Activated CD4-positive, alpha-beta T cell treated with anti-CD3 and anti-CD28 coated beads, Interleukin-2, amount 10 ng/mL, durations not matched to agents 7 days and 5 days (primary cell): Measurements from ENCODE around the gene ITPR1. TPM values are rescaled to one million over a fixed set of nuclear protein-coding genes. Genes with fewer than 3 reads are reported as not detected.

Experiments
- CTCF ChIA-PET: fragments of 350-600 bp; sonication (Branson Sonifier 250); formaldehyde crosslinking; loops from one replicate; lab custom pipeline; 2021; ENCODE audit warnings: antibody characterized with exemption; lab: Charles Lee
- POLR2A ChIA-PET: fragments of 350-600 bp; sonication (Branson Sonifier 250); formaldehyde crosslinking; loops from one replicate; lab custom pipeline; 2021; ENCODE audit warnings: antibody characterized with exemption; lab: Charles Lee
- DNase-seq: peaks from one replicate; pipeline ENCODE4 v3.0.0-alpha.2; 2020
- H3K27ac Mint-ChIP-seq: one replicate; pipeline ENCODE4 v1.8.0; 2021; ENCODE audit warnings: mild to moderate bottlenecking, moderate library complexity, mixed read lengths
- H3K27me3 Mint-ChIP-seq: one replicate; pipeline ENCODE4 v1.8.0; 2021; ENCODE audit warnings: mixed read lengths
- H3K36me3 Mint-ChIP-seq: one replicate; pipeline ENCODE4 v1.8.0; 2021; ENCODE audit warnings: low read depth, mixed read lengths
- H3K4me1 Mint-ChIP-seq: one replicate; pipeline ENCODE4 v1.8.0; 2021; ENCODE audit warnings: mixed read lengths
- H3K4me3 Mint-ChIP-seq: one replicate; pipeline ENCODE4 v1.8.0; 2021; ENCODE audit warnings: mild to moderate bottlenecking, moderate library complexity, mixed read lengths
- H3K9me3 Mint-ChIP-seq: one replicate; pipeline ENCODE4 v1.8.0; 2021; ENCODE audit warnings: mixed read lengths
- total RNA-seq, 2 experiments: library from RNA; stranded (reverse); gene quantifications; one replicate each; pipeline ENCODE4 v1.2.3, GENCODE V29; 2021

The ITPR1 gene
- total RNA-seq, 2 experiments from 2014 or later, result 42.3 to 44.7 TPM

DNA sequence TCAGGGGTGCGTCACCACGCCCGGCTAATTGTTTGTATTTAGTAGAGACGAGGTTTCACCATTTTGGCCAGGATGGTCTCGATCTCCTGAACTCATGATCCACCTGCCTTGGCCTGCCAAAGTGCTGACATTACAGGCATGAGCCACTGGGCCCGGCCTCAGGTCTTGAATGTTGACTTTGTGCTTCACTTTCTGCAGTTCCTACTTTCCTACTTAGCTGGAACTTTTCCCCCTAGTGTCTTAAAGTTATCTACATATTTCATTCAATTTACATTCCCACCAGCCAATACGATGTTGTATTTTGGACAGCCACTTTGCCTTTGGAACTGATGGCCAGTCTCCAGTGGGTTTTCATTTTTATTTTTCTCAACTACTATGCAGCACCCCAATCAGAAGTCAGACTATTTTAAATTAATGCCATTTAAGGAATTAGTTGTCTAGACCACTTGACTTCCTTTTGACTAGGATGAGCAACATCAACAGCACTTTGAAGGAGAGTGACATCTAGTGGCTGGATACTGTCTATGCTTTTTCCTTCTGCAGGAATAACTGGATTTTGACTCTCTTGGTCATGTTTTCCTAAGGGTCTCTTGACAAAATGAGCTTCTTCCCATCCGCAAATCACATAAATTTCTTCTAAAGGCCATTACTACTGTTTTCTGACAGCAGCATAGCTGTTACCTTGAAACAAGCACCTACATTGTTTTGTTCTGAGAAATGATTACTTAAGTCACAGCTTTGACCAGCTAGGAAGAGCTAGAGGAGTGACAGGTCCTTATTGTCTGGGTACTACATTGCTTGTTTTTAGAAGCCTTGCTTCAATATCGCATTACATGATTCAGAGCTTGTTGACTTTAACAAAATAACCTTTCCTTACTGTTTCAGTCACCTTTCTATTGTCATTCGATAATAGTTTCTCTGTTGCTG lies 140.2 kb downstream of the ITPR1 start:
- Mint-ChIP-seq H3K9me3 (no peaks in the 10 kb centered on the region), H3K27ac (no peak overlapping the region), H3K4me3 (no peak overlapping the region), H3K36me3 (no peaks in the 10 kb centered on the region), H3K4me1 (peaks cover 8% of the 10 kb centered on the region), H3K27me3 (no peaks in the 10 kb centered on the region)
- POLR2A ChIA-PET, result no interaction called here
- CTCF ChIA-PET, result interaction anchor here (0.6 to 1.5 kb wide), 16 partner anchors 10 to 327 kb away, joined by 3 to 6 read pairs (median 4); no protein-coding TSS in a partner anchor
- DNase-seq, result peak; percentile 35

DNA sequence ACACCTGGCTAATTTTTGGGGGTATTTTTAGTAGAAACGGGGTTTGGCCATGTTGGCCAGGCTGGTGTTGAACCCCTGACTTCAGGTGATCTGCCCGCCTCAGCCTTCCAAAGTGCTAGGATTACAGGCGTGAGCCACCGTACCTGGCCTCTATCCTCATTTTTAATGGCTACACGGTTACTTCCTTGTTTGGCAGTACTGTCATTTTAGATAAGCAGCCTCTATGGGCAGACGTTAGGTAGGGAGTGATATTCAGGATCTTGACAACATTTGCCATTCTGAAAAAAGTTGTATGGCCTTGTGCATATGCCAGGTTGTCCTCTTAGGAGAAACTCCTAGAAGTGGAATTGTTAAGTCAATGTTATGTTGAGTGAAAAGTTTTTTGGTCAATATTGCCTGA lies 141.7 kb downstream of the ITPR1 start:
- H3K27ac Mint-ChIP-seq, result no peak overlapping the region
- no peak overlapping the region for H3K4me3 Mint-ChIP-seq
- no peak for DNase-seq
- no peaks in the 10 kb centered on the region for H3K27me3 Mint-ChIP-seq
- ChIA-PET POLR2A (no interaction called here), CTCF (interaction anchor here (1.3 kb wide), 1 partner anchor 284 kb away, joined by 3 read pairs; no protein-coding TSS in a partner anchor)
- no peaks in the 10 kb centered on the region for H3K36me3 Mint-ChIP-seq
- H3K4me1 Mint-ChIP-seq, result peaks cover 8% of the 10 kb centered on the region
- H3K9me3 Mint-ChIP-seq, result no peaks in the 10 kb centered on the region

DNA sequence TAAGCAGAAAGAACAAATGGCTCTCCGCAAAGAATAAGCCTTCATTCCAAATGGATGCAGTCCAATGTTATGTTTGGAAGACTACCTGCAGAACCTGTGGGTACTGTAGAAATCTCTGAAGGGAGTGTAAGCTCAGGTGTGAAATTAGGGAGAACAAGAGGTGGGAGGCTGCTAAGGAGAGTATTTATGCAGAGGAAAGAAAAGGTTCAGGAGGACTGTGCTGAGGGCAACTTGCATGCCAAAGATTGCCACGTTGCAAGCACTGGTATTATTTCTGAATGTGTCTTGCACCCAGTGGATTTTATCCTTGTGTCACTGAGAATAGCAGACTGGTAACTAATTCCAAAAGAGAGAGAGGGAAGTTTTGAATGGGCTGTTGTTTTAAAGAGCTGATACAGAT lies 144.1 kb downstream of the ITPR1 start:
- no peaks in the 10 kb centered on the region for H3K27me3 Mint-ChIP-seq
- no peaks in the 10 kb centered on the region for H3K36me3 Mint-ChIP-seq
- no peak for DNase-seq
- ChIA-PET CTCF (interaction anchor here (0.6 to 0.8 kb wide), 2 partner anchors 287 to 560 kb away, joined by 3 to 4 read pairs; no protein-coding TSS in a partner anchor), POLR2A (interaction anchor here (0.7 kb wide), 1 partner anchor 601 kb away, joined by 3 read pairs; no protein-coding TSS in a partner anchor)
- H3K4me1 Mint-ChIP-seq, result peaks cover 8% of the 10 kb centered on the region
- H3K9me3 Mint-ChIP-seq, result no peaks in the 10 kb centered on the region
- no peak overlapping the region for H3K4me3 Mint-ChIP-seq
- H3K27ac Mint-ChIP-seq, result no peak overlapping the region

DNA sequence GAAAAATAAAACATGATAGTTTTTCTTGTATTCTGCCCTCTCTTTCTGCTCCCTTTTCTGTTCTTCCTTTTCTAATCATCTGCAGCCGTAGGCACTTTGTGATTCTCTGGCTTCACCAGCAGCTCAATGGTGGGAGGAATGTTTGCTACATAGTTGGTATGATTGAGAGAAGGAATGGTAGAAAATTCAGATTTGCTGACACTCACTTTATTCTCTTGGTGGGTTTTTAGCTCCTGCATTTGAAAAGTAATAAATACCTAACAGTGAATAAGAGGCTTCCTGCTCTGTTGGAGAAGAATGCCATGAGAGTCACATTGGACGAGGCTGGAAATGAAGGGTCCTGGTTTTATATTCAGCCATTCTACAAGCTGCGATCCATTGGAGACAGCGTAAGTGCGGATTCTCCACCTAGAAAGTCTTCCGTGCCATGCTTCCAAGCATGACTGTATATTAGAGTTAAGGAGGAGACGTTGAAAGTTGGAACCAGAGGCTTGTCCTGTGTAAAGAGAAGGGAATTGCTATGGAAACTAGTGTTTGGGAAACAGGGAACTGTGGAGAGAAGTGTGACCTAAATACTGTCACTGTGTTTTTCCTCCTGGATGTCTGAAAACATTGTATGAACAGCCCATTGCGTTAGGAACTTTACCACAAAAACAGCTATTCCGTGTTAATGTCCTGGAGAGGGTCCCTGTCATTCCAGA lies 148.9 kb downstream of the ITPR1 start:
- no peak overlapping the region for H3K27ac Mint-ChIP-seq
- CTCF ChIA-PET, result interaction anchor here (1.0 kb wide), 1 partner anchor 8 kb away, joined by 3 read pairs; no protein-coding TSS in a partner anchor

DNA sequence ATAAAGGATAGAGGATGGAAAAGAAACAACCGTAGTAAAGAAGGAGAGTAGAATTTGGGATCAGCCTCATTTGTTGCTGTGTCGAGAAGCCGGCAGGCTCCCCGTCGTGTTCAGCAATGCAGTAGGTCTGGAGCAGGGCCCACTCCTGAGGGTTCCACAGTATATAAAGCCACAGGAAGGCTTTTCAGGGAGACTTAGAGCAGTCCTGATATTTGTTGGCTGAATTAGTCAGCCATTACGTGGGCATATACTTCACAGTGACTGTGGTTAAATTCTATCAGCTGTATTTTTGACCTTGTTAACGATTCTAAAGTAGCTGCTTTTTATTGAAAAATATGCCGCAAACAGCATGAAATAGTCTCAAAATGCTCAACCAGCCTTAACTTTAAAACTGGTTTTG lies 149.5 kb downstream of the ITPR1 start:
- Mint-ChIP-seq H3K4me1 (peaks cover 20% of the 10 kb centered on the region), H3K9me3 (no peaks in the 10 kb centered on the region), H3K36me3 (peaks cover 19% of the 10 kb centered on the region), H3K27ac (no peak overlapping the region), H3K27me3 (no peaks in the 10 kb centered on the region), H3K4me3 (no peak overlapping the region)
- ChIA-PET POLR2A (no interaction called here), CTCF (interaction anchor here (1.0 kb wide), 1 partner anchor 9 kb away, joined by 3 read pairs; no protein-coding TSS in a partner anchor)
- no peak for DNase-seq

More for the DNA sequence above, 148.9 kb downstream of the ITPR1 start:
- POLR2A ChIA-PET, result no interaction called here
- no peaks in the 10 kb centered on the region for H3K27me3 Mint-ChIP-seq
- peaks cover 20% of the 10 kb centered on the region for H3K4me1 Mint-ChIP-seq
- H3K9me3 Mint-ChIP-seq, result no peaks in the 10 kb centered on the region
- H3K36me3 Mint-ChIP-seq, result peaks cover 13% of the 10 kb centered on the region
- DNase-seq, result no peak
- H3K4me3 Mint-ChIP-seq, result no peak overlapping the region

DNA sequence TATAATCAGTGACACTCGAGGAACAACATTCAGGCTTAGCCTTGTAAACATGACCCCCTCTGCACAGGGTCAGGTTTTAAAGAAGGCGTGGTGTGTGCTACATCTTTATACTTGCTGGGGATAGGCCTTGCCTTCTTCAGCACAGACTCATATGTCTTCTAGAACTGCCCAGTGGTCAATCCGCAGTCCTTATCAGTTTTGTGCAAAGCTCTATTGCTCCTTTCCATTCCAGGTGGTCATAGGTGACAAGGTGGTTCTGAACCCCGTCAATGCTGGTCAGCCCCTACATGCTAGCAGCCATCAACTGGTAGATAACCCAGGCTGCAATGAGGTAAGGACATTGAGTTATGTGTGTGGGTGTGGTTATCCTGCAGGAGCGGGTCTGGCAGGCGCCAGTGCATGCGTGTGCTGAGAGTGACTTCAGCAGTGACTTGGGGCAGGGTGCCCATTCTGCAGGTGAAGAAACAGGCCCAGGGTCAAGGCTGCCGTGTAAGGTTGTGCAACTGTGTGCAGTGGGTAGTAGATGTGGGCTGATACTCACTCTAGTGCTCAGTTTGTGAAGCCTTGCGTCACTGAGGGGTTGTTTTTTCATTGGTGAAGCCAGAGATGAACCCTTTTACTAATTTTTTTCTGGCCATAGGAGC lies 150.9 kb downstream of the ITPR1 start:
- ChIA-PET CTCF (no interaction called here), POLR2A (no interaction called here)
- no peak overlapping the region for H3K4me3 Mint-ChIP-seq
- H3K27me3 Mint-ChIP-seq, result no peaks in the 10 kb centered on the region
- H3K36me3 Mint-ChIP-seq, result peaks cover 24% of the 10 kb centered on the region
- DNase-seq, result no peak
- H3K9me3 Mint-ChIP-seq, result no peaks in the 10 kb centered on the region
- peaks cover 20% of the 10 kb centered on the region for H3K4me1 Mint-ChIP-seq
- no peak overlapping the region for H3K27ac Mint-ChIP-seq

GRCh38 chr3:4644951-4645350 lies 151.8 kb downstream of the ITPR1 start:
- Mint-ChIP-seq H3K27ac (no peak overlapping the region), H3K4me1 (peaks cover 20% of the 10 kb centered on the region), H3K9me3 (no peaks in the 10 kb centered on the region), H3K36me3 (peaks cover 24% of the 10 kb centered on the region), H3K27me3 (no peaks in the 10 kb centered on the region), H3K4me3 (no peak overlapping the region)
- POLR2A ChIA-PET, result no interaction called here
- CTCF ChIA-PET, result no interaction called here
- DNase-seq, result no peak

GRCh38 chr3:4645468-4645867 lies 152.3 kb downstream of the ITPR1 start:
- peak overlapping the region; percentile 68 for H3K27ac Mint-ChIP-seq
- H3K36me3 Mint-ChIP-seq, result peaks cover 24% of the 10 kb centered on the region
- peaks cover 20% of the 10 kb centered on the region for H3K4me1 Mint-ChIP-seq
- ChIA-PET POLR2A (no interaction called here), CTCF (no interaction called here)
- DNase-seq, result peak; percentile 15
- no peaks in the 10 kb centered on the region for H3K27me3 Mint-ChIP-seq
- H3K9me3 Mint-ChIP-seq, result no peaks in the 10 kb centered on the region
- H3K4me3 Mint-ChIP-seq, result no peak overlapping the region

- H3K36me3 Mint-ChIP-seq, result peaks cover 24% of the 10 kb centered on the region
- H3K9me3 Mint-ChIP-seq, result no peaks in the 10 kb centered on the region
- no peak overlapping the region for H3K4me3 Mint-ChIP-seq
- no peak overlapping the region for H3K27ac Mint-ChIP-seq
- POLR2A ChIA-PET, result no interaction called here
- CTCF ChIA-PET, result no interaction called here
- H3K27me3 Mint-ChIP-seq, result no peaks in the 10 kb centered on the region
- DNase-seq, result no peak
- H3K4me1 Mint-ChIP-seq, result peaks cover 20% of the 10 kb centered on the region
These were observed 154.3 kb downstream of the ITPR1 start for GRCh38 chr3:4647411-4647810.

DNA sequence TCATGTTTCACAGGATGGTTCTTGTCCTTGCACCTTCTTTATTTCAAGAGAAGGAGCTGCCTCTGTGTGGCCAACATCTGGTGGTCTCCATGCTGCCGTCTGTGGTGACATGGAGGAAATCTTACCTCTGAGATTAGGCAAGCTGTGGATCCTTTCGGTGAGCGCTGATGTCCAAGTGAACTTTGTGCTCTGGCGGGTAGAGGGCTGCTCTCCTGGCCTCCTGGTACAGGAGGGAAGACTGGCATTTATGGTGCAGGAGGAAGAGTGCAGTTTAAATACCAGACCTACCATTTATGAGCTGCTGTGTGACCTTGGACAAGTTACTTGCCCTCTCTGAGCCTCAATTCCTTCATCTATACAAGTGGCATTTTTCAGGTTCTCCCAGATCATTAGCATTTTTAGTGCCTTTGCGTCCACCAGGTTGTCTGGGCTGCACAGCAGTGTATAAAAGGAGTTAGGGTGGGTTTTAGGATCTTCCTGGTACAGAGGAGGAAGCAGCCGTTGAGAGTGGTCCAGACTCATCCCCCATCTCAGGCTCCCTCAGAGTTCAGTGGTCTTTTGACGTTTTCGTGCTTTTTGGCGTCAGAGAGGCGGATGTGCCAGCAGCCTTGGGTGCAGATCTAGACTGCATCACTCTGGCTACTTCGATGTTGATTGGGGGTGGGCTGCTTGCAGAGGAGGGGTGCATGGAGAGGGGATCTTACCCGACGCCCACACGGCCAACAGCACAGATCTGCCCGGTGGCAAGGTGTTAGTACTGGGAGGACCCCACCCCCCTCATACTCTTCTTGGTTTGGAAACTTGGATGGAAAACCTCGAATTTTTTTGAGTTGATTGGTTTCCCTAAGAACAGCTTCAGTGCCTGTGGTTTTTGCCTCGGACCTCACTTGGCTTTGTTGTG lies 162.2 kb downstream of the ITPR1 start:
- Mint-ChIP-seq H3K4me1 (no peaks in the 10 kb centered on the region), H3K36me3 (peaks cover 21% of the 10 kb centered on the region), H3K4me3 (no peak overlapping the region), H3K27ac (no peak overlapping the region), H3K27me3 (no peaks in the 10 kb centered on the region), H3K9me3 (no peaks in the 10 kb centered on the region)
- ChIA-PET CTCF (no interaction called here), POLR2A (no interaction called here)
- DNase-seq, result no peak

DNA sequence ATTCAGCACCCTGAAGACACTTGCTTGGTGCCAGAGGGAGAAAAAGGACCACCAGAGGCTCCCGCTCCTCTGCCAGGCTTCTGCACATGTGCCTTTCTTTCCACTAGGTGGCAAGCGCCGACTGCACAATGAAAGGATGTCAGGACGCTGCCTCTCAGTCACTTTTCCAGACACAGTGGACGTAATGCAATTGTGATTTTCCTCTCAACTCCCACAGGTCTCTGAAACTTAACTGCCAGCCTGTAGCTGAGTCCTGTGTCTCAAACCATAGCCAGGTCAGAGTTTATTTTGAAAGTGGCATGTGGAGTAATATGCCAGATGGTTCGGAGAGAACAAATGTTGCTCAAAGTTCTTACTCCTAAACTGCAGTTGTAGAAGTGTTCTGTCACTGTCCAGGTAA lies 162.9 kb downstream of the ITPR1 start:
- H3K4me1 Mint-ChIP-seq, result no peaks in the 10 kb centered on the region
- no peak for DNase-seq
- ChIA-PET POLR2A (no interaction called here), CTCF (interaction anchor here (0.6 kb wide), 1 partner anchor 601 kb away, joined by 4 read pairs; no protein-coding TSS in a partner anchor)
- no peak overlapping the region for H3K4me3 Mint-ChIP-seq
- no peaks in the 10 kb centered on the region for H3K9me3 Mint-ChIP-seq
- no peak overlapping the region for H3K27ac Mint-ChIP-seq
- peaks cover 21% of the 10 kb centered on the region for H3K36me3 Mint-ChIP-seq
- no peaks in the 10 kb centered on the region for H3K27me3 Mint-ChIP-seq
